HTERT RPE-1 (cell line): ENCODE data around the gene NDST3.

Experiments used
- in situ Hi-C: fragments of 300-500 bp; cut with MboI; formaldehyde crosslinking; loops from 4 replicates; pipeline ENCODE4 v1.14.3; 2020; ENCODE audit warnings: low sequenced_read_pairs

The NDST3 gene

GRCh38 chr4:118034053-118034785 is at the start of gene NDST3:
Gene NDST3 (plus strand): TSS chr4:118034486. CDS start chr4:118053911, 19,425 bp downstream.
- in situ Hi-C loops, result no loop called here

DNA sequence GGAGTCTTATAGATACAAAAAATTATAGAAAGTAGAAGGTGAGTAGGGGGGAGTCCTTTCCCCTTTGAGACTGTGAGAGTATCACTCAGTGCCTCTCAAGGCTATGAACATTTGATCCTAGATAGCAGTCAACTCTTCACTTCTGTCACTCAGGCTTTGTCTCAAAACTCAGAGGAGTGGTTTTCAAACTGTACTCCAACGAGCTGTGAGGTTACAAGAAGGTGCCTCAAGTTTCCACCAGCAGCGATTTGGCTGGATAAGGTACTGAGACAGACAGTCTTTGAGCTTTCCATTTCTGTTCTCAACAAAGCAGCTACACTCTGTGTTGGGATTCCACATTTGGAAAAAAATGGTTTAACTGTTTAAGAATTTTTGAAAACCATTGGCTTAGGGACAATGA is 48.0 kb upstream of the NDST3 start:
- in situ Hi-C loops, result no loop called here

- in situ Hi-C loops, result no loop called here
Measured at GRCh38 chr4:117987464-117987863, 46.8 kb upstream of the NDST3 start.

- in situ Hi-C loops, result no loop called here
Measured at GRCh38 chr4:117996891-117997290, 37.4 kb upstream of the NDST3 start.

- in situ Hi-C loops, result no loop called here
Measured at GRCh38 chr4:118004088-118004487, 30.2 kb upstream of the NDST3 start.

DNA sequence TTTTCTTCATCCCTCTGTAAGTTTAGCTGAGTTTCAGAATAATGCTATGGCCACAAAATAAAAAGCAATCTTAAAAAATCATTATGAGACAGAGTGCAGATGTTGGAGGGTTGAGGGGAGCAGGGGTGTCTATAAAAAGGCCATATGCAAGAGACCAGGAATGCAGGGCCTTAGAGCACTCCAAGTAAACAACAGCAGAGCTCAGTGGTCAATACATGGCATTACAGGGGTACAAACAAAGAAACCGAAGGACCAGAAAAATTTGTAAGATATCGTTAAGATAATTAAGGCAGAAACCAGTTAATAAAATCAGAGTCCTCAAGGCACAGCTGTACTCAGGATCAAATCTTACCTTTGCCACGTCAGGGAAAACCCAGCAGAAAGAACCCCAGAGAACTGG is 28.4 kb upstream of the NDST3 start:
- in situ Hi-C loops, result no loop called here

- in situ Hi-C loops, result no loop called here
Measured at GRCh38 chr4:118012142-118012541, 22.1 kb upstream of the NDST3 start.

DNA sequence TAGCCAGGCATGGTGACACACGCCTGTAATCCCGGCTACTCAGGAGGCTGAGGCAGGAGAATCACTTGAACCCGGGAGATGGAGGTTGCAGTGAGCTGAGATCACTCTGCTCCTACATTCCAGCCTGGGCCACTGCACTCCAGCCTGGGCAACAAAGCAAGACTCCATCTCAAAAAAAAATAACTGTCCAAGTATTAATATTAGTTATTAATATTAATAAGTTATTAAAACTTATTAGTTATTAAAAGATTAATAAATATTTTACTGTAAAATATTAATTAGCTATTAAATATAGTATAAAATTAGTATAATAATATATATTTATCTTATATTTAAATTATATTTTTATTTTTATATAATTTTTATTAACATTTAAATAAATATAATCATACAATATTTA is 19.5 kb upstream of the NDST3 start:
- in situ Hi-C loops, result no loop called here

DNA sequence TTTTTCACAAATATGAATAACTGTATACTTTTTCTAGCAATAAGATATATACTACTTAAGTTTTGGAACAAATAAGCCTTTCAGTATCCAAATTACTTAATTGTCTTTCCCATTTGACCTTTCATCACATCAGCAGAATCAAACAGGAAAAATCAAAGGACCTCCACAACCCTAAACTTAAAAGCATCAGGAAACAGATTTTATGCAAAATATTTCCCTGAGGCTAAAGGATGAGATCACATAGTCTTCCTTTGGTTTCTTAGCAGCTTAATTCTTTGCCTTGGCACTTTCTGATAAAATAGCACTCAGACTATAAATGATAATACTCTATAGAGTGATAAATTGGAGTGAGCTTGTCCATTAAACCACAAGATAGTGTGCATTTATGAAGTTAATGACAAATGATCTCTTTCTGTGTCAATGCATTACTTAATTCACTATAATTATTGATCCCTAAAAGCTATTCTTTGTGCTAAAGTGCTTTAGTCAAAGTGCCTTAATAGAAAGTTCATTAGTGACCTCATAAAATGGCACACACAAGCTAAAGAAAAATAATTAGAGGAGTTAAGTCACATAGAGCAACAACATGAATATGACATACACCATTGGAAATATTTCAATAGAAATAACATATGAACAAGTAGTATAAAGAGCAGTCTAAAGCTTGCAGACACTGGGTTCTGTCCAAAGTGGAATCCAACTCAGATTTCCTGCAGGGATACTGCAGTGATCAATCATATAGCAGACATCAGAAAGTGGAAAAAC is 15.7 kb upstream of the NDST3 start:
- in situ Hi-C loops, result no loop called here

DNA sequence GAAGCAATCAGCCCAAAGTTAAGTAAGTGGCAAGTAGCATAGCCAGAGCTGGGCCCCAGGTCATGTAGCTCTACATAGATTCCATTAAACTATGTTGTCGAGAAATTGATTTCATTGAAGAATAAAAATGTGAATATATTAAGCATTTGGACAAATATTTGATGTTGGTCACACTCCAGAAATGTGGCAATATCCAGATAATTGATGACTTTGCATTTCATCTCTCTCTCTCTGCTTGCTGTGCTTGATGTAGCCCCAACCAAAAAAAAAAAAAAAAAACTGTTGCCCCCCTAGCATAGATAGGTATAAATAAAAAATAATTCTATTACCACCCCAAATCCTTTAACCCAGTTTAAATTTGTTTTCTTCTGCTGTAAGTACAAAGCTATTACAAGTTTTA is 7.5 kb upstream of the NDST3 start:
- in situ Hi-C loops, result no loop called here

- in situ Hi-C loops, result no loop called here
Measured at GRCh38 chr4:118029224-118029623, 5.1 kb upstream of the NDST3 start.

GRCh38 chr4:118032691-118033090 is 1.6 kb upstream of the NDST3 start:
- in situ Hi-C loops, result no loop called here

GRCh38 chr4:118033148-118034052 is 886 bp upstream of the NDST3 start:
- in situ Hi-C loops, result no loop called here

DNA sequence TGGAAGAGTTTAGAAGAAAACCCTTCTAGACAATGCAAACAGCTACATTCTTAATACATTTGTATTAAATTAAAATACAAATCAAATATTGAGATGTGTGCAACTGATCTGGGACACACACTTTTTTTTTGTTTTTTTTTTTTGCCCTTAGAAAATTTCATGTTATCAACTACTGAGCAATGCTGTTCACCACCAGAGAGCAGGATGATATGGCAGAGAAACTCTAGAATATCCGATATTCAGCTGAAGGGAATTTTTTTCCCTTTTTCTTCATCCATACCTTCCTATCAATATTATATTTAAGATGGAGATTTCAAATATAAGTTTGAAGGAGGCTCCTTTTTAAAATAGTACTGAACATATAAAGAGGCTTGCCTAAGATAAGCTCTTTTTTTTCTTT is 1.0 kb downstream of the NDST3 start:
- in situ Hi-C loops, result no loop called here

DNA sequence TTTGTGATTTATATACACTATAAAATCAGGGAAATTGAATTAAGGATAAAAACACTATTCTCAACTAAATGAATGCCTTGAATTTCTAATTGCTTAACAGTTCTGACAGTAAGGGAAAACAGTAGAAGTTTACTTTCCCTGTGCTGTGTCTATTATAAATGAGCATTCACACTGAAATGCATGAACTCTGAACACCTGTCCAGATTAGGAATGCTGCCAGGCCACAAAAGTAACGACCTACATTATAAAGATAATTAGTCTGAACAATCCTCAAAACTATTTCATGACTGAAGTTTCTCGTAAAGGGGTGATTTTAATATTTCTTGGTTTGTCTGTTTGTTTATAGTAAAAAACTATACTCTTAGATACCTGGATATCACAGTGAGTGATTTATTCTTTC is 2.0 kb downstream of the NDST3 start:
- in situ Hi-C loops, result no loop called here

DNA sequence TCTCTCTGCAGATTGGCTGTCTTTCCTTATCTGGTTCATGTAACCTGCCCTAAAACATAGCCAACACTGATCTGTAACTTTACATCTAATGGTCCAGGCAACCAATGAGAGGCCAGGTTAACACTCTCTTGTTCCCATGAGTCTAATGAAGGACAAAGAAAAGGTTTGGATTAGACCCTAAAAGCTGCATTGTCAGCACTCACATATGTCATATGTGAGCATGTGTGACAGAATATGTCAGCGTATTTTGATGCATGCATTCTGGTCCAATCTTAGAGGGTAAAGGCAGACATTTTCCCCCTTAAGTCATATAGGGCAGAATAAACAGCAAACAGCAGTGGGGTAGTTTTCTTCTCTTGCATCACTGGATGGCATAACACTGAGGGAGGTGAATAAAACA is 3.7 kb downstream of the NDST3 start:
- in situ Hi-C loops, result no loop called here

DNA sequence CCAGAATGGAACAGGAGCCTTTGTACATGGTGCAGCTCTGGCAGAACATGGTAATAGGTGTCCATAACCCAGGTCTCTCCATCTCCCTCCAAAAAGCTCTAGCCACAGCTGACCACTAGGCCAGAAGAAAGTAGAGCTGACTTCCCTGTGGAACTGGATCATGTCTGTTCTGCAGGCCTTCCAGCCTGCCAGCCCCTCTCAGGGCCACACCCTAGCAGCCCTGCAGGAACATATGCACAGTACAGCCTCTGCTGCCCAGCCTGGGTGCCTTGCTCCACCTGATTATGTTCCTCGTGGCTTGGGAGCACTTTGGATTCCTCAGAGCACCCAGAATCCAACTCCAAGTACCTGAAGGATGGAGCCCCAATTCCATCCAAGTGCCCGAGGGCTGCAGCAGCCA is 12.0 kb downstream of the NDST3 start:
- in situ Hi-C loops, result no loop called here

GRCh38 chr4:118047043-118047442 is 12.8 kb downstream of the NDST3 start:
- in situ Hi-C loops, result no loop called here

- in situ Hi-C loops, result no loop called here
Measured at GRCh38 chr4:118058955-118059354, 24.7 kb downstream of the NDST3 start.

DNA sequence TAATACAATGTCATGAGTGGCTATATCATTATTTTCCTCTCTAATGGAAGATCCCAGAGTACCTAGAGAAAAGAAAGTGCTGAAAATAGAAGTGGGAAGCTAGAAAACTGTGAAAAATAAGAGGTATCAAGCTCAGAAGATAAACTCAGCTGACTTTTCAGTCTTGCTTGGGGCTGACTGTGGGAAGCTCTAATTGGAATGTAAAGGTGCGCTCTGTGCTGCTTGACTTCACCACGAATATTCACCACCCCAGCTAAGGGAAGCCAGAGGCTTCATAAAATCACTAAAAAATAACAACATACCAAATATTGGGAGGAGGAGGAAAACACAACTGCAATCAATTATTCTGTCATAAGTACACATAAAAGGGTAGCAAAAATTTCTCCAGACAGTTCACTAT is 25.1 kb downstream of the NDST3 start:
- in situ Hi-C loops, result no loop called here

- in situ Hi-C loops, result no loop called here
Measured at GRCh38 chr4:118076958-118077766, 42.9 kb downstream of the NDST3 start.
